Neural progenitor cell (in vitro differentiated cells): ENCODE results near the gene PRRG4.

Source experiments
- EZH2 ChIP-seq: fragments of 200-600 bp; sonication (generic); IDR thresholded peaks from 2 replicates; pipeline ENCODE4 v1.6.1; 2017; ENCODE audit warnings: antibody characterized with exemption, mild to moderate bottlenecking, moderate library complexity
- EZH2phosphoT487 ChIP-seq: fragments of 200-600 bp; sonication (generic); IDR thresholded peaks from 2 replicates; pipeline ENCODE4 v1.6.1; 2017; ENCODE audit warnings: antibody characterized with exemption
- TF ChIP-seq, protein P1 (sequence below): fragments of 200-600 bp; sonication (generic); IDR thresholded peaks from 2 replicates; pipeline ENCODE4 v1.5.1; 2017; ENCODE audit warnings: antibody characterized with exemption, mild to moderate bottlenecking

- TF ChIP-seq, protein P1, sequence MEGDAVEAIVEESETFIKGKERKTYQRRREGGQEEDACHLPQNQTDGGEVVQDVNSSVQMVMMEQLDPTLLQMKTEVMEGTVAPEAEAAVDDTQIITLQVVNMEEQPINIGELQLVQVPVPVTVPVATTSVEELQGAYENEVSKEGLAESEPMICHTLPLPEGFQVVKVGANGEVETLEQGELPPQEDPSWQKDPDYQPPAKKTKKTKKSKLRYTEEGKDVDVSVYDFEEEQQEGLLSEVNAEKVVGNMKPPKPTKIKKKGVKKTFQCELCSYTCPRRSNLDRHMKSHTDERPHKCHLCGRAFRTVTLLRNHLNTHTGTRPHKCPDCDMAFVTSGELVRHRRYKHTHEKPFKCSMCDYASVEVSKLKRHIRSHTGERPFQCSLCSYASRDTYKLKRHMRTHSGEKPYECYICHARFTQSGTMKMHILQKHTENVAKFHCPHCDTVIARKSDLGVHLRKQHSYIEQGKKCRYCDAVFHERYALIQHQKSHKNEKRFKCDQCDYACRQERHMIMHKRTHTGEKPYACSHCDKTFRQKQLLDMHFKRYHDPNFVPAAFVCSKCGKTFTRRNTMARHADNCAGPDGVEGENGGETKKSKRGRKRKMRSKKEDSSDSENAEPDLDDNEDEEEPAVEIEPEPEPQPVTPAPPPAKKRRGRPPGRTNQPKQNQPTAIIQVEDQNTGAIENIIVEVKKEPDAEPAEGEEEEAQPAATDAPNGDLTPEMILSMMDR = no peak
- TF ChIP-seq EZH2phosphoT487 (no peak), EZH2 (no peak)
These were observed 69.7 kb downstream of the PRRG4 start for GRCh38 chr11:32899438-32899837.
